Ovary (tissue), 9 donors: ENCODE data around the gene CCT7. TPM values are rescaled to one million over a fixed set of nuclear protein-coding genes. Genes with fewer than 3 reads are reported as not detected.

Experiments used
- DNase-seq, 5 donors: peaks; one replicate each; pipeline ENCODE4 v3.0.0-alpha.2; 2019 to 2020
- H3K27ac ChIP-seq, 2 donors: fragments of 200-600 bp; one replicate each; pipeline versions ENCODE4 v1.5.1 to v1.8.0; 2019 to 2022
- H3K27me3 ChIP-seq: fragments of 200-600 bp; one replicate; pipeline ENCODE4 v1.8.0; 2022
- H3K36me3 ChIP-seq: fragments of 200-600 bp; sonication (generic); one replicate; pipeline ENCODE4 v1.5.1; 2019
- H3K4me1 ChIP-seq: one replicate; pipeline ENCODE4 v1.8.1; 2013; ENCODE audit warnings: mild to moderate bottlenecking, moderate library complexity; ENCODE audit not compliant: insufficient read depth
- H3K4me3 ChIP-seq: fragments of 200-600 bp; sonication (generic); one replicate; pipeline ENCODE4 v1.5.1; 2017
- H3K9me3 ChIP-seq, 2 donors: fragments of 200-600 bp in 1 of 2; sonication (generic) in 1 of 2; one replicate each; pipeline versions ENCODE4 v1.5.1 to v1.8.1; 2013 to 2019; ENCODE audit warnings: mild to moderate bottlenecking in 1 of 2, moderate library complexity in 1 of 2
- CTCF ChIP-seq, 3 donors: fragments of 450-650 bp in 2 of 3; fragments of 200-600 bp in 1 of 3; IDR thresholded peaks; one replicate each; pipeline versions ENCODE4 v1.5.1 to v1.8.0; 2016 to 2022; ENCODE audit warnings: antibody characterized with exemption in 3 of 3, mild to moderate bottlenecking in 1 of 3
- EP300 ChIP-seq: sonication (generic); formaldehyde crosslinking; IDR thresholded peaks from one replicate; pipeline ENCODE4 v1.6.1; 2017; ENCODE audit warnings: antibody characterized with exemption
- POLR2A ChIP-seq: fragments of 450-650 bp; IDR thresholded peaks from one replicate; pipeline ENCODE4 v1.6.1; 2017; ENCODE audit warnings: antibody characterized with exemption, mild to moderate bottlenecking, moderate library complexity
- WGBS, 3 donors: extraction: QIAGEN DNeasy Blood & Tissue Kit in 1 of 3; methylation state at CpG; one replicate each; pipeline versions ENCODE4 v1.1.5 to v1.1.7; 2013 to 2017; 5-methylcytosine and 5-hydroxymethylcytosine counted together
- intact Hi-C, 4 donors: fragments of 100-400 bp; cut with DNase I; formaldehyde crosslinking; loops; one replicate each; pipeline versions ENCODE4 v1.11.0 to v1.15.1; 2022 to 2023
- polyA plus RNA-seq, 2 donors: library from polyadenylated mRNA; stranded (reverse); fragments of 200-250 nt in 1 of 2; fragments of 350-450 nt in 1 of 2; fragmentation: Illumina TruSeq in 1 of 2; extraction: RNeasy Lipid Tissue Mini Kit (QIAGEN cat#74804) in 1 of 2; gene quantifications; one replicate each; pipeline ENCODE4 v1.2.3, GENCODE V29; 2013 to 2014
- total RNA-seq, 7 donors: library from RNA; depleted of rRNA in 2 of 7; stranded (reverse); fragments of >200 nt in 2 of 7; fragmentation: NEBNext Ultra II Directional in 3 of 7; extraction: Animal tissue kit (Norgen Biotek cat#: 25700) in 3 of 7; gene quantifications; one replicate each; pipeline versions ENCODE4 v1.1.0 to v1.2.4, GENCODE V29; 2016 to 2023
- donor health status: DM: no; HTN: no; CAD: no; lungs with moderate emphysema.
- donor health status: DM: no; HTN: no; CAD: no.
- donor health status: Bipolar disorder and iron deficiency.
- donor health status: DM: yes; HTN: yes; CAD: no.
- donor health status: DM: no; HTN: no; CAD: no.
- donor health status: DM: yes; HTN: yes; CAD: no.

CCT7 gene
- total and polyA plus RNA-seq, 9 donors: 143 to 289 (median 220) TPM

- 1% methylated on average over 61 to 64 of the region's 64 CpGs for WGBS, 3 donors
- DNase-seq: peak; percentile 87 to 94 (median 91)
Measured at GRCh38 chr2:73214120-73215035, 19.7 kb upstream of the CCT7 start, which contains the start of gene SMYD5. SMYD5 (plus strand) TSS chr2:73214245; CDS start chr2:73214267, 22 bp downstream.

GRCh38 chr2:73215254-73215653 lies 18.9 kb upstream of the CCT7 start:
- intact Hi-C loops: no loop called here
- TF ChIP-seq EP300: no peak
- 63 to 68% (median 66%) methylated on average over 4 of the region's 4 CpGs for WGBS, 3 donors
- H3K4me1 ChIP-seq: peaks cover 1% of the 10 kb centered on the region
- no peak for DNase-seq
- H3K9me3 ChIP-seq: no peaks in the 10 kb centered on the region
- H3K4me3 ChIP-seq: no peak overlapping the region
- H3K36me3 ChIP-seq: no peaks in the 10 kb centered on the region
- peak overlapping the region in 1 of 2 donors; percentile 88 for H3K27ac ChIP-seq
- H3K27me3 ChIP-seq: no peaks in the 10 kb centered on the region

More at GRCh38 chr2:73214120-73215035, 19.7 kb upstream of the CCT7 start, which contains the start of gene SMYD5:
- intact Hi-C loops: no loop called here
- TF ChIP-seq POLR2A: peak; percentile 31
- TF ChIP-seq EP300: no peak
- TF ChIP-seq CTCF (IDR thresholded peaks at IDR 0.05): peak in 1 of 3 donors; percentile 17
- no peaks in the 10 kb centered on the region for H3K36me3 ChIP-seq
- H3K4me3 ChIP-seq: peak within 1 kb of the TSS; percentile 60
- no peaks in the 10 kb centered on the region for H3K9me3 ChIP-seq
- peaks cover 1% of the 10 kb centered on the region for H3K4me1 ChIP-seq
- H3K27ac ChIP-seq: peak within 1 kb of the TSS; percentile 71 to 88
- no peaks in the 10 kb centered on the region for H3K27me3 ChIP-seq

- intact Hi-C loops: no loop called here
- no peaks in the 10 kb centered on the region for H3K36me3 ChIP-seq
- 92 to 95% (median 93%) methylated on average over 5 of the region's 5 CpGs for WGBS, 3 donors
- no peak overlapping the region for H3K4me3 ChIP-seq
- DNase-seq: no peak
- H3K4me1 ChIP-seq: peaks cover 1% of the 10 kb centered on the region
- no peaks in the 10 kb centered on the region for H3K9me3 ChIP-seq
- TF ChIP-seq EP300: no peak
- no peak for TF ChIP-seq POLR2A
- TF ChIP-seq CTCF (IDR thresholded peaks at IDR 0.05): no peak
- H3K27ac ChIP-seq: no peak overlapping the region
- H3K27me3 ChIP-seq: no peaks in the 10 kb centered on the region
Measured at GRCh38 chr2:73217160-73217559, 16.9 kb upstream of the CCT7 start.

GRCh38 chr2:73217826-73218225 lies 16.3 kb upstream of the CCT7 start:
- H3K36me3 ChIP-seq: no peaks in the 10 kb centered on the region
- no peaks in the 10 kb centered on the region for H3K27me3 ChIP-seq
- intact Hi-C loops: no loop called here
- H3K4me1 ChIP-seq: peaks cover 1% of the 10 kb centered on the region
- TF ChIP-seq CTCF (IDR thresholded peaks at IDR 0.05) (no peak), POLR2A (no peak), EP300 (no peak)
- H3K27ac ChIP-seq: no peak overlapping the region
- no peak overlapping the region for H3K4me3 ChIP-seq
- WGBS, 3 donors: 85 to 92% (median 89%) methylated on average over 2 of the region's 2 CpGs
- DNase-seq: no peak
- no peaks in the 10 kb centered on the region for H3K9me3 ChIP-seq

- Histone ChIP-seq H3K4me1 (peaks cover under 1% of the 10 kb centered on the region), H3K27ac (no peak overlapping the region), H3K36me3 (no peaks in the 10 kb centered on the region), H3K4me3 (no peak overlapping the region), H3K9me3 (no peaks in the 10 kb centered on the region), H3K27me3 (no peaks in the 10 kb centered on the region)
- TF ChIP-seq EP300: no peak
- no peak for TF ChIP-seq POLR2A
- TF ChIP-seq CTCF (IDR thresholded peaks at IDR 0.05): no peak
- intact Hi-C loops: no loop called here
- no peak for DNase-seq
Measured at GRCh38 chr2:73218298-73218697, 15.8 kb upstream of the CCT7 start.
